Ovary (tissue), 3 donors: ENCODE measurements around the gene HTR3C.

ENCODE experiments used
- EP300 ChIP-seq: sonication (generic); formaldehyde crosslinking; IDR thresholded peaks from one replicate; pipeline ENCODE4 v1.6.1; 2017; ENCODE audit warnings: antibody characterized with exemption
- POLR2A ChIP-seq: fragments of 450-650 bp; IDR thresholded peaks from one replicate; pipeline ENCODE4 v1.6.1; 2017; ENCODE audit warnings: antibody characterized with exemption, mild to moderate bottlenecking, moderate library complexity
- TF ChIP-seq, protein P1 (sequence below), 3 donors: fragments of 450-650 bp in 2 of 3; fragments of 200-600 bp in 1 of 3; IDR thresholded peaks; one replicate each; pipeline versions ENCODE4 v1.5.1 to v1.8.0; 2016 to 2022; ENCODE audit warnings: antibody characterized with exemption in 3 of 3, mild to moderate bottlenecking in 1 of 3
- donor health status: DM: no; HTN: no; CAD: no.

GRCh38 chr3:184042617-184043016, 10.2 kb upstream of the HTR3C start:
- TF ChIP-seq, protein P1, sequence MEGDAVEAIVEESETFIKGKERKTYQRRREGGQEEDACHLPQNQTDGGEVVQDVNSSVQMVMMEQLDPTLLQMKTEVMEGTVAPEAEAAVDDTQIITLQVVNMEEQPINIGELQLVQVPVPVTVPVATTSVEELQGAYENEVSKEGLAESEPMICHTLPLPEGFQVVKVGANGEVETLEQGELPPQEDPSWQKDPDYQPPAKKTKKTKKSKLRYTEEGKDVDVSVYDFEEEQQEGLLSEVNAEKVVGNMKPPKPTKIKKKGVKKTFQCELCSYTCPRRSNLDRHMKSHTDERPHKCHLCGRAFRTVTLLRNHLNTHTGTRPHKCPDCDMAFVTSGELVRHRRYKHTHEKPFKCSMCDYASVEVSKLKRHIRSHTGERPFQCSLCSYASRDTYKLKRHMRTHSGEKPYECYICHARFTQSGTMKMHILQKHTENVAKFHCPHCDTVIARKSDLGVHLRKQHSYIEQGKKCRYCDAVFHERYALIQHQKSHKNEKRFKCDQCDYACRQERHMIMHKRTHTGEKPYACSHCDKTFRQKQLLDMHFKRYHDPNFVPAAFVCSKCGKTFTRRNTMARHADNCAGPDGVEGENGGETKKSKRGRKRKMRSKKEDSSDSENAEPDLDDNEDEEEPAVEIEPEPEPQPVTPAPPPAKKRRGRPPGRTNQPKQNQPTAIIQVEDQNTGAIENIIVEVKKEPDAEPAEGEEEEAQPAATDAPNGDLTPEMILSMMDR (IDR thresholded peaks at IDR 0.05): no peak
- TF ChIP-seq POLR2A: no peak
- no peak for TF ChIP-seq EP300
